HG03097 (cell line): ENCODE measurements around the gene CDY2A.
"Not testable (repeated sequence)": the region's sequence is repeated elsewhere in the genome, so short reads cannot be mapped to it uniquely, and the experiment has no call there.

Experiments used
- ATAC-seq: cut with Tn5 transposase; IDR thresholded peaks from one replicate; pipeline ENCODE4 v1.9.1; 2021; ENCODE audit not compliant: unreplicated experiment, low FRiP score

The CDY2A gene, protein sequence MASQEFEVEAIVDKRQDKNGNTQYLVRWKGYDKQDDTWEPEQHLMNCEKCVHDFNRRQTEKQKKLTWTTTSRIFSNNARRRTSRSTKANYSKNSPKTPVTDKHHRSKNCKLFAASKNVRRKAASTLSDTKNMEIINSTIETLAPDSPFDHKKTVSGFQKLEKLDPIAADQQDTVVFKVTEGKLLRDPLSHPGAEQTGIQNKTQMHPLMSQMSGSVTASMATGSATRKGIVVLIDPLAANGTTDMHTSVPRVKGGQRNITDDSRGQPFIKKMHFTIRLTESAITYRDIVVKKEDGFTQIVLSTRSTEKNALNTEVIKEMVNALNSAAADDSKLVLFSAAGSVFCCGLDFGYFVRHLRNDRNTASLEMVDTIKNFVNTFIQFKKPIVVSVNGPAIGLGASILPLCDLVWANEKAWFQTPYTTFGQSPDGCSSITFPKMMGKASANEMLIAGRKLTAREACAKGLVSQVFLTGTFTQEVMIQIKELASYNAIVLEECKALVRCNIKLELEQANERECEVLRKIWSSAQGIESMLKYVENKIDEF

DNA sequence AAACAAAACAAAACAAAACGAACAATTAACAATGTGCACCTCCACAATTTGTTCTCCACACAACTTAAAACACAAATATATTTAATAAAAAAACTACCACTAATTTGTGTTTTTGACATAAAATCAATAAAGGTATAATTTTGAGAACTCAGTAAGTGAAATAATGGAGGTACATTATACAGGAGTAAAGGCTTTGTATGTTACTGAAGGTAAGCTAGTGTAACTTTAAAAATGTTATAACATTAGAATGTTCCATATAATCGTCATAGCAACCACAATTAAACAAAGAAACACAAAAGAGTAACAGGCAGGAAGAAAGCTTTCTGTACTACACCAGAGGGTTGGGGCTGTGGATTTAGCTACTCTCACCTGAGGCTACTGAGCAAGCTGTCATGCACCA lies at the start of gene CDY2A:
CDY2A (plus strand) TSS at position 301 of the 400 bp plus-strand sequence. CDS start 328 bp downstream, outside the sequence.
- not testable (repeated sequence) for ATAC-seq

- ATAC-seq = not testable (repeated sequence)
Measured at GRCh38 chrY:17997586-17997985, 28.0 kb upstream of the CDY2A start.

GRCh38 chrY:17998266-17998665 lies 27.3 kb upstream of the CDY2A start:
- ATAC-seq = not testable (repeated sequence)

GRCh38 chrY:18023897-18024296 lies 1.7 kb upstream of the CDY2A start:
- not testable (repeated sequence) for ATAC-seq

DNA sequence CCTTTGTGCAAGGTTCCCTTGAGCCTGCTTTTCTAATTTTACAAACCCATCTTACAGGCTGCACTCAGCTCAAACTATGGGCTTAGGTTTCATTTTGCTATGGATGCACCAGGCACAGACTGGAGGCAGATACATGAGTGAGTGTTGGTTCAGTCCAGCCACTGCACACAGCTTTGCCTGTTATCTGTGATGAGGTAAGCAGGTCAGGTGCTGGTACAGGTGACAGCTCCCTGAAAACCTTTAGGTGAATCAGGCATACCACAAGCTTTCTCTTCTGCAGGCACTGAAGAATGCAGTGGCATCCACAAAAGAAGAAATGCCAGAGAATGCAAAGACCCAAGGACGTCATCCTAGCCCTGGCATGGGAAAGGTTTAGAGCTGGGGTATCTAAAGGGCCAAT lies 3.3 kb downstream of the CDY2A start:
- ATAC-seq = not testable (repeated sequence)

GRCh38 chrY:18030178-18030577 lies 4.6 kb downstream of the CDY2A start:
- not testable (repeated sequence) for ATAC-seq

GRCh38 chrY:18034100-18034814 lies 8.7 kb downstream of the CDY2A start:
- ATAC-seq = not testable (repeated sequence)

GRCh38 chrY:18034864-18035263 lies 9.3 kb downstream of the CDY2A start:
- not testable (repeated sequence) for ATAC-seq

DNA sequence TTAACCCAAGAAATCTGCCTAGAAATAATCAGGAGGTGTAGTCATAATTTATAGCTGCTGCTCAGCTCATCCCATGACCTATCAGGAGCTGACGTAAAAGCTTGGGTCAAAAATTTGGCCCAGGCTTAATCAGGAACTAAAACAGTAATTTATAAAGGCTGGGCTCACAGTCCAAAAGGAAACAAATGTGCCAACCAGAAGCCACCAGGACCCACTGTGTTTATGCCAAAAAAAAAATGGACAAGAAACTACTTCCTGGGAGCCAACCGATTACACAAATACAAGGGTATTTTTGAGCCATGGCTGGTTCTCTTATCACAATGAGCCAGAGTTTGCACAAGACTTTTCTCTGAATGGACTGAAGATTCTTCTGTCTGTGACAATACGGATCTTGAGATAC lies 19.4 kb downstream of the CDY2A start:
- not testable (repeated sequence) for ATAC-seq

DNA sequence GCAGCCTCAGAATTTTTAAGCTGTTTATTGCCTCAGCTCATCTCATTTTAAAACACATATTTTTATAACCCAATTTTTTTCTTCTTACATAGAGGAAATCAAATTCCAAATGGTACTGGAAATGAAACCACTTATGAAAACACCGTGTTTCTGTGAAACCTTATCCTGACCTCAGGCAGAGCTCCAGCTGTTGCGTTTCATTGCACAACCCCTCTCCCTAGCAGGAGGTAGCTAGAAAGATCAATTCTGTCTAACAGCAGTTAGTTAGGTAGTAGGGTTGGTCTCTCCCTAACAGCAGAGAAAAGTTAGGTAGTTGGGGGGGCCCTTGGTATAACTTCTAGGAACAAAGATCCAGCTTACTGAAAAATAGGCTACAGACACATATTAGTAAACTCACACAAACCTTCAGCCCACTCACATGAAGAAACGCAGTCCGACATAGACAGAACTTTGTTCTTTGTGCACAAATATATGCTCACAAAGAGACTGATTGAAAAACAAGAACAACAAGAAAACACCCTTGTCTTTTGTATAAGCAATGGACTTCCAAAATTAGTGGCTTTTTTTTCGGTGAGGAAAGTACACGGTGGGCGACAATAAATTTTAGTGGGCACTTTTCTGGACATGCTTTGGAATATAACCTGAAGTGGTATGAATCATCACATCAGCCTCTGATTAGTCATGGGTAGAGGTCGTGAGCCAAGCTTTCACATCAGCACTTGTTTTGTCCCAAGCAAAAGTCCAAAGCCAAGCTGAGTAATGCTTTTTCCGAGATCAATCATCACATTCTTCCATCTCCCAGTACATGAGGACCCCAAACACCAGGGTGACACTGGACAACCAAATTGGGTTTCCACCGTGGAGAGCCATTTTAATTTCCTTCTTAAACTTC lies 22.8 kb downstream of the CDY2A start:
- ATAC-seq = not testable (repeated sequence)

DNA sequence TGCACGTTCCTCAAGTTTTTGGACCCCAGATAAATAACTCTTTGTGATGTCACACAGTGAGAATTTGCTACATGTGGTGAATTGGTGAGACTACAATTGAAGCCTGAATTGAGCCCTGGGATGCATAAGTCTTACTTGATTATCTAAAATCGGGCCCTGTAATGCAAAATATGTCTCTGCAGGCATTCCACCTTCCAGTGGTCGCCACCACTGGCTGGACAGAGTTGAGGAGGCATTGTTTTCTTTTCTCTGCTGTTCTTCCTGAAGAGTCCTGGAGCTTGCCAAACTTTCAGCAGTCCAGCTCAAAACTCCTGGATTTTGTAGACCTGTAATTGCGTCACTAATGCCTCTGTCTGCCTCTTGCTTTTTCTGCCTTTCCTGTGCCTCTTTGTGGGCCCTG lies 23.5 kb downstream of the CDY2A start:
- not testable (repeated sequence) for ATAC-seq

GRCh38 chrY:18056473-18056872 lies 30.9 kb downstream of the CDY2A start:
- not testable (repeated sequence) for ATAC-seq

GRCh38 chrY:18073464-18073863 lies 47.9 kb downstream of the CDY2A start:
- not testable (repeated sequence) for ATAC-seq
